Measurements from ENCODE around the gene TAF7. TPM values are rescaled to one million over a fixed set of nuclear protein-coding genes. Genes with fewer than 3 reads are reported as not detected.
A peak's percentile ranks its signal among the peaks of the same experiment; 100 is the strongest.

Gene TAF7
- polyA plus RNA-seq, 1 of the 3 experiments (the other 2 are of a cell fraction): 30.6 TPM

GRCh38 chr5:141359790-141360426 lies 39.3 kb upstream of the TAF7 start, which contains the start of gene PCDHGB2:
PCDHGB2 (plus strand) TSS chr5:141359994; CDS start chr5:141360136, 142 bp downstream.
- Histone ChIP-seq H3K27ac (ENCODE audit: low read depth in 2 of 2, low read length in 1 of 2) (peak within 1 kb of the TSS; percentile 22 to 28; a peak in 2 of 4 replicates), H2AFZ (ENCODE audit: low read depth) (peak within 1 kb of the TSS; percentile 68; the same call in 1 of the 2 replicates), H3K4me2 (0 out of 2 replicates have a peak within 1 kb of the TSS, but pooled peaks have one; percentile 33), H3K4me3 (ENCODE audit: low read depth in 2 of 2, low read length in 1 of 2) (peak within 1 kb of the TSS; percentile 33 to 42), H3K9me3 (no peaks in the 10 kb centered on the region; the same call in 1 of the 2 replicates), H3K9ac (peak within 1 kb of the TSS; percentile 39; the same call in 1 of the 2 replicates), H3K79me2 (ENCODE audit: insufficient read depth) (no peaks in the 10 kb centered on the region), H4K20me1 (ENCODE audit: insufficient read depth) (no peaks in the 10 kb centered on the region), H3K9me2 (no peaks in the 10 kb centered on the region), H3K4me1 (ENCODE audit: control insufficient read depth in 1 of 2, insufficient read depth in 2 of 2, low read depth in 1 of 2, low read length in 1 of 2) (no peaks in the 10 kb centered on the region), H3K27me3 (ENCODE audit: insufficient read depth) (no peaks in the 10 kb centered on the region), H3K36me3 (replicated peaks in 1 of 2; ENCODE audit: control insufficient read depth in 1 of 2, insufficient read depth in 2 of 2, low read length in 1 of 2) (peaks cover 0 to 4% of the 10 kb centered on the region in 2 experiments), H3F3A (replicated peaks; ENCODE audit: insufficient read depth) (no peaks in the 10 kb centered on the region)
- DNase-seq: peak; percentile 62
- ChIA-PET POLR2A (interaction anchor here (0.7 kb wide), 1 partner anchor 204 kb away, joined by 3 read pairs; no protein-coding TSS in a partner anchor), CTCF (interaction anchor here (0.6 to 1.2 kb wide), 8 partner anchors 35 to 204 kb away, joined by 3 to 14 read pairs (median 3); partner anchors contain the start of gene PCDHB16)
- TF ChIP-seq SMC3 (IDR thresholded peaks at IDR 0.05; ENCODE audit: low read depth, low read length) (peak; percentile 33; the same call in 1 of the 2 replicates), RAD21 (IDR thresholded peaks at IDR 0.05; ENCODE audit: low read length) (peak; percentile 65), CTCF (IDR thresholded peaks at IDR 0.05) (peak; percentile 54), TEAD4 (IDR thresholded peaks at IDR 0.05; ENCODE audit: borderline replicate concordance, insufficient read depth) (no peak)
- 44% methylated on average over 23 of the region's 24 CpGs for WGBS (ENCODE audit: low lambda C conversion rate)

GRCh38 chr5:141356950-141357349 lies 36.4 kb upstream of the TAF7 start:
- Histone ChIP-seq H2AFZ (ENCODE audit: low read depth) (no peak overlapping the region), H3K9me2 (no peaks in the 10 kb centered on the region), H3K4me3 (ENCODE audit: low read depth in 2 of 2, low read length in 1 of 2) (no peak overlapping the region), H3K36me3 (replicated peaks in 1 of 2; ENCODE audit: control insufficient read depth in 1 of 2, insufficient read depth in 2 of 2, low read length in 1 of 2) (no peaks in the 10 kb centered on the region), H4K20me1 (ENCODE audit: insufficient read depth) (no peaks in the 10 kb centered on the region), H3K27ac (ENCODE audit: low read depth in 2 of 2, low read length in 1 of 2) (no peak overlapping the region), H3K4me1 (ENCODE audit: control insufficient read depth in 1 of 2, insufficient read depth in 2 of 2, low read depth in 1 of 2, low read length in 1 of 2) (no peaks in the 10 kb centered on the region), H3K4me2 (no peak overlapping the region), H3K79me2 (ENCODE audit: insufficient read depth) (no peaks in the 10 kb centered on the region), H3K9ac (no peak overlapping the region), H3F3A (replicated peaks; ENCODE audit: insufficient read depth) (no peaks in the 10 kb centered on the region), H3K9me3 (no peaks in the 10 kb centered on the region; the same call in 1 of the 2 replicates), H3K27me3 (ENCODE audit: insufficient read depth) (no peaks in the 10 kb centered on the region)
- ChIA-PET POLR2A (no interaction called here), CTCF (no interaction called here)
- no peak for TF ChIP-seq GATA2 (CRISPR knock-in tag; IDR thresholded peaks at IDR 0.05)
- peak; percentile 43; the same call in 1 of the 2 replicates for TF ChIP-seq REST (IDR thresholded peaks at IDR 0.05; ENCODE audit: low read depth, low read length)
- no peak for TF ChIP-seq EZH2phosphoT487 (IDR thresholded peaks at IDR 0.05; ENCODE audit: borderline replicate concordance, low read depth)
- no peak for TF ChIP-seq TCF12 (IDR thresholded peaks at IDR 0.05)
- no peak for TF ChIP-seq RXRA (IDR thresholded peaks at IDR 0.05; ENCODE audit: borderline replicate concordance, low read depth)
- no peak for TF ChIP-seq CHD2 (IDR thresholded peaks at IDR 0.05; ENCODE audit: low read length, partially characterized antibody)
- no peak for DNase-seq
- 61% methylated on average over 16 of the region's 19 CpGs for WGBS (ENCODE audit: low lambda C conversion rate)

Measured in SK-N-SH (cell line).